CD4-positive, alpha-beta T cell treated with Interleukin-15 for 4 hours (primary cell): ENCODE measurements around the gene KANSL3.
"Not testable (repeated sequence)": the region's sequence is repeated elsewhere in the genome, so short reads cannot be mapped to it uniquely, and the experiment has no call there.

Experiments used
- DNase-seq: peaks from one replicate; pipeline ENCODE4 v3.0.0-alpha.2; 2020; ENCODE audit warnings: low spot score

Gene KANSL3

GRCh38 chr2:96654791-96655190 lies 16.7 kb upstream of the KANSL3 start:
- DNase-seq = not testable (repeated sequence)

- DNase-seq = no peak
Observed at GRCh38 chr2:96651793-96652192, 13.7 kb upstream of the KANSL3 start.

GRCh38 chr2:96649342-96649741 lies 11.2 kb upstream of the KANSL3 start:
- DNase-seq = no peak

GRCh38 chr2:96648306-96648930 lies 10.3 kb upstream of the KANSL3 start:
- DNase-seq = no peak

- no peak for DNase-seq
Observed at GRCh38 chr2:96647681-96648080, 9.6 kb upstream of the KANSL3 start.

GRCh38 chr2:96642564-96643360 lies 4.7 kb upstream of the KANSL3 start, which contains the start of gene FER1L5:
TSS of gene FER1L5 (plus strand) at chr2:96642764. CDS start at chr2:96642837, 73 bp downstream.
- DNase-seq = no peak

GRCh38 chr2:96637385-96638143 lies 548 bp downstream of the KANSL3 start:
- peak; percentile 75 for DNase-seq

- no peak for DNase-seq
Observed at GRCh38 chr2:96636551-96637171, 1.5 kb downstream of the KANSL3 start.

- DNase-seq = no peak
Observed at GRCh38 chr2:96633641-96634040, 4.5 kb downstream of the KANSL3 start.

- DNase-seq = no peak
Observed at GRCh38 chr2:96631804-96632435, 6.2 kb downstream of the KANSL3 start.

- DNase-seq = no peak
Observed at GRCh38 chr2:96626553-96626942, 11.6 kb downstream of the KANSL3 start.

- no peak for DNase-seq
Observed at GRCh38 chr2:96625571-96626552, 12.2 kb downstream of the KANSL3 start.

GRCh38 chr2:96623116-96623515 lies 15.0 kb downstream of the KANSL3 start:
- DNase-seq = no peak

- DNase-seq = no peak
Observed at GRCh38 chr2:96622544-96622943, 15.6 kb downstream of the KANSL3 start.

GRCh38 chr2:96618596-96619283 lies 19.4 kb downstream of the KANSL3 start:
- no peak for DNase-seq

GRCh38 chr2:96617012-96617411 lies 21.1 kb downstream of the KANSL3 start:
- no peak for DNase-seq

GRCh38 chr2:96616535-96616934 lies 21.6 kb downstream of the KANSL3 start:
- no peak for DNase-seq

GRCh38 chr2:96616128-96616527 lies 22.0 kb downstream of the KANSL3 start:
- DNase-seq = no peak

- DNase-seq = no peak
Observed at GRCh38 chr2:96608469-96609455, 29.4 kb downstream of the KANSL3 start.
